Activated T-helper 2 cell treated with anti-CD3 and anti-CD28 coated beads, Interferon-gamma antibody, Interleukin-2, Interleukin-4, amounts not matched to agents 10 μg/mL and 5 μg/mL and 100 μg/mL, durations not matched to agents 14 hours and 24 hours and 36 hours (primary cell): ENCODE measurements around the gene CGB1. TPM values are rescaled to one million over a fixed set of nuclear protein-coding genes. Genes with fewer than 3 reads are reported as not detected.
A peak's percentile ranks its signal among the peaks of the same experiment; 100 is the strongest.

Source experiments
- DNase-seq: peaks from one replicate; pipeline ENCODE4 v3.0.0; 2021; ENCODE audit warnings: low spot score
- H3K27ac Mint-ChIP-seq: one replicate; pipeline ENCODE4 v1.8.0; 2021; ENCODE audit warnings: mixed read lengths
- H3K27me3 Mint-ChIP-seq: one replicate; pipeline ENCODE4 v1.8.0; 2021; ENCODE audit warnings: low read depth, mixed read lengths
- H3K36me3 Mint-ChIP-seq: one replicate; pipeline ENCODE4 v1.8.0; 2021; ENCODE audit warnings: low read depth, mixed read lengths
- H3K4me1 Mint-ChIP-seq: one replicate; pipeline ENCODE4 v1.8.0; 2021; ENCODE audit warnings: low read depth, mixed read lengths
- H3K4me3 Mint-ChIP-seq: one replicate; pipeline ENCODE4 v1.8.0; 2021; ENCODE audit warnings: low read depth, mild to moderate bottlenecking, moderate library complexity, mixed read lengths
- H3K9me3 Mint-ChIP-seq: one replicate; pipeline ENCODE4 v1.8.0; 2021; ENCODE audit warnings: mixed read lengths
- intact Hi-C: fragments of 100-400 bp; cut with micrococcal nuclease; formaldehyde crosslinking; loops from one replicate; pipeline ENCODE4 v1.15.1; 2023
- total RNA-seq: library from RNA; stranded (reverse); gene quantifications from 2 replicates; pipeline ENCODE4 v1.2.3, GENCODE V29; 2022

Gene CGB1
- total RNA-seq, 1 donor from 2014 or later = not detected

GRCh38 chr19:48992581-48993174, 44.0 kb downstream of the CGB1 start:
- Mint-ChIP-seq H3K4me3 (peak overlapping the region; percentile 94), H3K27me3 (no peaks in the 10 kb centered on the region), H3K4me1 (peaks cover 28% of the 10 kb centered on the region), H3K9me3 (no peaks in the 10 kb centered on the region), H3K36me3 (peaks cover 38% of the 10 kb centered on the region), H3K27ac (peak overlapping the region; percentile 98)
- no peak for DNase-seq
- intact Hi-C loops = loop anchor here (1.0 to 10.0 kb wide), 2 partner anchors 27 to 152 kb away; partner anchors contain the start of gene FTL

- H3K4me1 Mint-ChIP-seq = peaks cover 29% of the 10 kb centered on the region
- peaks cover 44% of the 10 kb centered on the region for H3K36me3 Mint-ChIP-seq
- H3K27me3 Mint-ChIP-seq = no peaks in the 10 kb centered on the region
- intact Hi-C loops = loop anchor here (10.0 kb wide), 1 partner anchor 153 kb away; no protein-coding TSS in a partner anchor
- peak overlapping the region; percentile 98 for H3K27ac Mint-ChIP-seq
- no peaks in the 10 kb centered on the region for H3K9me3 Mint-ChIP-seq
- no peak for DNase-seq
- peak overlapping the region; percentile 94 for H3K4me3 Mint-ChIP-seq
Observed at GRCh38 chr19:48991873-48992580, 44.7 kb downstream of the CGB1 start.

GRCh38 chr19:48991011-48991609, 45.6 kb downstream of the CGB1 start:
- Mint-ChIP-seq H3K9me3 (no peaks in the 10 kb centered on the region), H3K27me3 (no peaks in the 10 kb centered on the region), H3K4me3 (no peak overlapping the region), H3K36me3 (peaks cover 45% of the 10 kb centered on the region), H3K27ac (no peak overlapping the region), H3K4me1 (peaks cover 29% of the 10 kb centered on the region)
- DNase-seq = no peak
- intact Hi-C loops = loop anchor here (10.0 kb wide), 1 partner anchor 154 kb away; no protein-coding TSS in a partner anchor

GRCh38 chr19:48990400-48990799, 46.3 kb downstream of the CGB1 start:
- no peaks in the 10 kb centered on the region for H3K27me3 Mint-ChIP-seq
- no peak overlapping the region for H3K4me3 Mint-ChIP-seq
- H3K27ac Mint-ChIP-seq = peak overlapping the region; percentile 9
- no peak for DNase-seq
- no peaks in the 10 kb centered on the region for H3K9me3 Mint-ChIP-seq
- H3K4me1 Mint-ChIP-seq = peaks cover 29% of the 10 kb centered on the region
- H3K36me3 Mint-ChIP-seq = peaks cover 49% of the 10 kb centered on the region
- intact Hi-C loops = loop anchor here (10.0 kb wide), 1 partner anchor 154 kb away; no protein-coding TSS in a partner anchor

- Mint-ChIP-seq H3K27me3 (no peaks in the 10 kb centered on the region), H3K4me3 (no peak overlapping the region), H3K36me3 (peaks cover 48% of the 10 kb centered on the region), H3K4me1 (peaks cover 23% of the 10 kb centered on the region), H3K9me3 (no peaks in the 10 kb centered on the region), H3K27ac (peak overlapping the region; percentile 9)
- DNase-seq = no peak
- intact Hi-C loops = loop anchor here (10.0 kb wide), 1 partner anchor 155 kb away; no protein-coding TSS in a partner anchor
Observed at GRCh38 chr19:48989701-48990291, 46.9 kb downstream of the CGB1 start.

- H3K36me3 Mint-ChIP-seq = peaks cover 47% of the 10 kb centered on the region
- H3K27ac Mint-ChIP-seq = no peak overlapping the region
- no peaks in the 10 kb centered on the region for H3K27me3 Mint-ChIP-seq
- no peak for DNase-seq
- intact Hi-C loops = no loop called here
- H3K4me3 Mint-ChIP-seq = no peak overlapping the region
- H3K9me3 Mint-ChIP-seq = no peaks in the 10 kb centered on the region
- peaks cover 19% of the 10 kb centered on the region for H3K4me1 Mint-ChIP-seq
Observed at GRCh38 chr19:48988860-48989259, 47.8 kb downstream of the CGB1 start.

DNA sequence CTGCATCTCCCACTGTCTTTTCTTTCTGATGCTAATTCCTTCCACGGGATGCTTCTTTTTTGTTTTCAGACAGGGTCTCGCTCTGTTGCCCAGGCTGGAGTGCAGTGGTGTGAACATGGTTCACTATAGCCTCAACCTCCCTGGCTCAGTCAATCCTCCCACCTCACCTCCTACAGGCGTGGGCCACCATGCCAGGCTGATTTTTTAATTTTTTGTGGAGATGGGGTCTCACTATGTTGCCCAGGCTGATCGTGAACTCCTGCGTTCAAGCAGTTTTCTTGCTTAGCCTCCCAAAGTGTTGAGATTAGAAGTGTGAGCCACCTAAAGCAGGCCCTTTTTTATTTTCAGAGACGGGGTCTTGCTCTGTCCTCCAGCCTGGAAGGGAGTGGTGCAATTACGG, 48.4 kb downstream of the CGB1 start:
- Mint-ChIP-seq H3K9me3 (no peaks in the 10 kb centered on the region), H3K4me3 (no peak overlapping the region), H3K27ac (no peak overlapping the region), H3K27me3 (no peaks in the 10 kb centered on the region), H3K4me1 (peaks cover 16% of the 10 kb centered on the region), H3K36me3 (peaks cover 47% of the 10 kb centered on the region)
- intact Hi-C loops = no loop called here
- DNase-seq = no peak

- peaks cover 15% of the 10 kb centered on the region for H3K4me1 Mint-ChIP-seq
- intact Hi-C loops = no loop called here
- H3K9me3 Mint-ChIP-seq = no peaks in the 10 kb centered on the region
- H3K36me3 Mint-ChIP-seq = peaks cover 54% of the 10 kb centered on the region
- no peak overlapping the region for H3K4me3 Mint-ChIP-seq
- DNase-seq = no peak
- peak overlapping the region; percentile 54 for H3K27ac Mint-ChIP-seq
- no peaks in the 10 kb centered on the region for H3K27me3 Mint-ChIP-seq
Observed at GRCh38 chr19:48987323-48987722, 49.4 kb downstream of the CGB1 start.

- Mint-ChIP-seq H3K27ac (no peak overlapping the region), H3K36me3 (peaks cover 60% of the 10 kb centered on the region), H3K4me3 (no peak overlapping the region), H3K4me1 (peaks cover 9% of the 10 kb centered on the region), H3K27me3 (no peaks in the 10 kb centered on the region), H3K9me3 (no peaks in the 10 kb centered on the region)
- no peak for DNase-seq
- intact Hi-C loops = no loop called here
Observed at GRCh38 chr19:48986211-48986610, 50.5 kb downstream of the CGB1 start.

DNA sequence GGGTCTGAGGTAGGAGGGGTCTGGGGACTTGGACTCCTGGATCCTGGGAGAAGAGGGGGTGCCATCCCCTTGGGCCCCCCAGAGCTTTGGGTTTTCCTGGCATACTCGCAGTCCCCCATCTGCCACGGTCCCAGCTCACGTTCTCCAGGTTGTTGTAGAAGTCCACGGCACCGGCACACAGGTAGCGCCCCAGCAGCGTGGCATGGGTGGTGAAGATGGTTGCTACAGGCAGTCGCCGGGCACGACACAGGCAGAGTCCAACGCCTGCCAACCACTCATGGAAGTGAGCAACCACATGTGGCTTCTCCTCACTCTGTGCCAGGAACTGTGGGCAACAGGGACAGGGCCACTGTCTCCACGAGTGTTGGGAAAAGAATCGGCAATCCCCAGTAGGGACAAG, 51.0 kb downstream of the CGB1 start:
- Mint-ChIP-seq H3K27ac (no peak overlapping the region), H3K27me3 (no peaks in the 10 kb centered on the region), H3K36me3 (peaks cover 55% of the 10 kb centered on the region), H3K9me3 (no peaks in the 10 kb centered on the region), H3K4me1 (peaks cover 6% of the 10 kb centered on the region), H3K4me3 (no peak overlapping the region)
- intact Hi-C loops = no loop called here
- DNase-seq = no peak
